ENCODE data around the gene LRRC27.

DNA sequence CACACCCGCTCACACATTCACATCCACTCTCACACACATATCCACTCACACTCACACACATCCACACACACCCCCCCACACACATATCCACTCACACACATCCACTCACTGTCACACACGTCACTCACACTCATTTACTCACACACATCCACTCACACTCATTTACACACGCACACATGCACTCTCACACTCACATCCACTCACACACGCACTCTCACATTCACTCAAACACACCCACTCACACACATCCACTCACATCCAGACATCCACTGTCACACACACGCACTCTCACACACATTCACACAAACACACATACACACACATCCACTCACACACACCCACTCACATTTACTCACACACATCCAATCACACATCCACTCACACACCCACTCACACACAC is 83.3 kb downstream of the LRRC27 start:
- TF ChIP-seq POLR2A (IDR thresholded peaks at IDR 0.05; ENCODE audit: low read length) (no peak), GATA1 (IDR thresholded peaks at IDR 0.05; ENCODE audit: low read depth, low read length) (no peak)

All from erythroblast (primary cell).